ENCODE data around the gene MBNL2.

The MBNL2 gene

GRCh38 chr13:97179501-97179900 lies 42.6 kb upstream of the MBNL2 start:
- Histone ChIP-seq H3K4me3 (replicated peaks; ENCODE audit: insufficient read depth, low read length) (no peak overlapping the region), H3K27me3 (ENCODE audit: insufficient read depth, poor library complexity, severe bottlenecking) (peaks cover 7% of the 10 kb centered on the region), H3K27ac (replicated peaks) (no peak overlapping the region)
- TF ChIP-seq CTCF (IDR thresholded peaks at IDR 0.05; ENCODE audit: insufficient read depth, low read length) (no peak), POLR2AphosphoS5 (IDR thresholded peaks at IDR 0.05; ENCODE audit: low read depth) (no peak), GABPA (IDR thresholded peaks at IDR 0.05; ENCODE audit: low read depth) (no peak), REST (IDR thresholded peaks at IDR 0.05; ENCODE audit: insufficient replicate concordance, low read depth) (no peak), SPI1 (IDR thresholded peaks at IDR 0.05; ENCODE audit: borderline replicate concordance, low read depth) (no peak)
- no peak for DNase-seq (ENCODE audit: low read depth in 1 of 2, low spot score in 1 of 2)

- no peak for DNase-seq (ENCODE audit: low read depth in 1 of 2, low spot score in 1 of 2)
- TF ChIP-seq SPI1 (IDR thresholded peaks at IDR 0.05; ENCODE audit: borderline replicate concordance, low read depth) (no peak), REST (IDR thresholded peaks at IDR 0.05; ENCODE audit: insufficient replicate concordance, low read depth) (no peak), CTCF (IDR thresholded peaks at IDR 0.05; ENCODE audit: insufficient read depth, low read length) (no peak), GABPA (IDR thresholded peaks at IDR 0.05; ENCODE audit: low read depth) (no peak), POLR2AphosphoS5 (IDR thresholded peaks at IDR 0.05; ENCODE audit: low read depth) (no peak)
- Histone ChIP-seq H3K4me3 (replicated peaks; ENCODE audit: insufficient read depth, low read length) (no peak overlapping the region), H3K27ac (replicated peaks) (no peak overlapping the region), H3K27me3 (ENCODE audit: insufficient read depth, poor library complexity, severe bottlenecking) (peaks cover 23% of the 10 kb centered on the region)
Measured at GRCh38 chr13:97182111-97182890, 39.8 kb upstream of the MBNL2 start.

- Histone ChIP-seq H3K4me3 (replicated peaks; ENCODE audit: insufficient read depth, low read length) (no peak overlapping the region), H3K27ac (replicated peaks) (no peak overlapping the region), H3K27me3 (ENCODE audit: insufficient read depth, poor library complexity, severe bottlenecking) (peaks cover 29% of the 10 kb centered on the region)
- TF ChIP-seq SPI1 (IDR thresholded peaks at IDR 0.05; ENCODE audit: borderline replicate concordance, low read depth) (no peak), GABPA (IDR thresholded peaks at IDR 0.05; ENCODE audit: low read depth) (no peak), REST (IDR thresholded peaks at IDR 0.05; ENCODE audit: insufficient replicate concordance, low read depth) (no peak), POLR2AphosphoS5 (IDR thresholded peaks at IDR 0.05; ENCODE audit: low read depth) (no peak), CTCF (IDR thresholded peaks at IDR 0.05; ENCODE audit: insufficient read depth, low read length) (no peak)
- no peak for DNase-seq (ENCODE audit: low read depth in 1 of 2, low spot score in 1 of 2)
Measured at GRCh38 chr13:97185291-97185690, 36.8 kb upstream of the MBNL2 start.

Data from HL-60 (cell line).